GM12864 (cell line): ENCODE results near the gene EIF4G2.
A peak's percentile ranks its signal among the peaks of the same experiment; 100 is the strongest.

Source experiments
- DNase-seq: peaks from one replicate; pipeline ENCODE4 v3.0.0-alpha.2; 2011; ENCODE audit warnings: low read depth
- H3K4me3 ChIP-seq: 2 replicates; pipeline ENCODE4 v1.5.1; 2011; ENCODE audit warnings: mild to moderate bottlenecking, low read depth, low read length, control low read depth
- CTCF ChIP-seq: IDR thresholded peaks from 2 replicates; pipeline ENCODE4 v1.5.1; 2011; ENCODE audit warnings: low read depth, mild to moderate bottlenecking, moderate library complexity, low read length, control low read depth, inconsistent platforms; ENCODE audit errors: missing control alignments

Gene EIF4G2

DNA sequence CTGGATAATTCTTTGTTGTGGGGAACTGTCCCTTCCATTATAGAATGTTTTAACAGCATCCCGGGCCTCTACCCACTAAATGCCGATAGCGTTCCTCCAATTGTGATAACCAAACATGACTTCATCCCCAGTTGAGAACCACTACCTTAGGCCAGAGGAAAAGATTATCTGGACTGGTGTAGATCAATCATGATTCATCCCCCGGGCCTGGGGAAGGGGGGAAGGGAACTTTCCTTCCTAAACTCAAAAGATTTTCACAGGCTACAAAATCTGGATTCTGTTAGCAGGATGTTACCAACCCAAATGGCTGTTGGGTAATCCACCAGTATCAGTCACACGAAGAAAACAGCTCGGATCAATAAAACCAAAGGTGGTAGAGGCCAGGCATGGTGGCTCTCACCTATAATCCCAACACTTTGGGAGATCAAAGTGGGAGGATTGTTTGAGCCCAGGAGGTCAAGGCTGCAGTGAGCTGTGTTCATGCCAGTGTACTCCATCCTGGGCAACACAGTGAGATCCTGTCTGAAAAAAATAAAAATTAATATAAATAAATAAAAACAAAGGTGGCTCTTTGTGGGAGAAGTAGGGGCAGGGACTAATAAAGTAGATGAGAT is 47.5 kb downstream of the EIF4G2 start:
- no peak for DNase-seq
- TF ChIP-seq CTCF: no peak
- H3K4me3 ChIP-seq: no peak overlapping the region

- DNase-seq: no peak
- TF ChIP-seq CTCF: peak; percentile 16
Observed at GRCh38 chr11:10758957-10759356, 49.8 kb downstream of the EIF4G2 start.

DNA sequence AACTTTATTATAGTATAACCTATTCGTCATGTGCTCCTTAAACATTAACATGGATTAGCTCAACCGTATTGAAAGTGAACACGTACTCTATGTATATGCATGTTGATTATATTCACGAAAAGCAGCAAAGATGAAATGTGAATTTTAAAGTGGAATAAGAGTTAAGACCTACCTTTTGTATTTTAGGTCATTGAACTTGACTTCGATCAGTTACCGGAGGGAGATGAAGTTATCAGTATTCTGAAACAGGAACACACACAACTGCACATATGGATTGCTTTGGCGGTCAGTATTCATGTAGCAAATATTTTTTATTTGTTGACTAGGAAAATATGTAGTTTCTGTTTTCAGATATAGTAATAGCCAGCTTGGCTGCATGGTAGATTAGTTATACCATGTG is 56.2 kb downstream of the EIF4G2 start:
- TF ChIP-seq CTCF: no peak
- H3K4me3 ChIP-seq: peak overlapping the region; percentile 68; the same call in 1 of the 2 replicates
- no peak for DNase-seq

More at GRCh38 chr11:10758957-10759356, 49.8 kb downstream of the EIF4G2 start:
- no peak overlapping the region for H3K4me3 ChIP-seq

GRCh38 chr11:10752061-10752460 is 56.7 kb downstream of the EIF4G2 start:
- no peak for TF ChIP-seq CTCF
- no peak for DNase-seq
- H3K4me3 ChIP-seq: peak overlapping the region; percentile 68

DNA sequence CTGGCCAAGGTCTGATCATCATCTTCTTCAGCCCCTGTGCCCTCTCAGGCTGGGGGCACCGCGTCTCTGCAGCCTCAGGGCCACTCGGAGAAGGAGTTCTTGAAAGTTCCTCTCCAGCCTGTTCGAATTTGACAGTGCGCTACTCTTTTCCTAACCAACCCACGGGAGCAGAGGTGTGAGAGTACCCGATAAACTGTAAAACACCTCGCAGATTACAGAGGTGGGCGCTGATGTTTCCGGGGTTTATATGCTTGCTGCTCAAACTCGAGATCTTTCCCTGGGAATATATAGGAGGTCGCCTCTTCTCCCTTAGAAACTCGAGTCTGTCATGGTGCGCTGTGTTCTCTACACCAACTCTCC is 57.2 kb downstream of the EIF4G2 start:
- peak overlapping the region; percentile 68 for H3K4me3 ChIP-seq
- DNase-seq: no peak
- TF ChIP-seq CTCF: no peak

DNA sequence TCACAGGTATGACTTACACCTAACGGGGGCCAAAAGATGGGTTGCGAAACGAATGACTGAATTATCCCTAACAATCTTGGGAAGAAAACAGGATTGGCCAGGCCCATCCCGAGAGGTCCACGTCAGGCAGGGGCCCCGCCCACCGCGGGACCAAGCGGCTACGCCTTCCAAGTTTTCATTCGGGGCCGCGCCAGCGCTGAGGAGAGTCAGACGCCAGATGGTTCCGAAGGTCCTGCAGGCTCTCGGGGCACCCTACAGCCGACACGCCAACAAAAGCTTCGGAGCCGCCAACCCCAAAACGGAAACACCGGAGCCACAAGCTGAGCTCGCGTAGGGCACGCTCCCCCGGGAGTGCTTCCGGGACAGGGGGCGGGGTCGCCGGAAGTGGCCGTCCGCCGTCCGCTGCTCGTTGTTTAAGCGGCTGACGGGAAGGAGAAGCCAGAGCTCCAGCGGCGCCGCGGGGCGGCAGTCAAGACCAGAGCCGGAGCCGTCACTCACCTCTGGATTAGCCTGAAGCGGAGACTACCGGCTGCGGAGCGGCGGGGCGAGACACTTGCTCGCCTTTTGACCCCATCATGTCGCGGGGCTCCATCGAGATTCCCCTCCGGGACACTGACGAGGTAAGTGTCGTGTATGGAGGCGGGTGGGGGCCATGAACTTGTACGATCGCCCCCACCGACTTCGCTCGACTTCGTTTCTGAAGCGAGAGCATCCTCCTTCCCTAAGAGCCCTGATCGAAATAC is 57.7 kb downstream of the EIF4G2 start, which contains the start of gene CTR9:
TSS of gene CTR9 (plus strand) at position 409 of the 743 bp plus-strand sequence. CDS start at position 576, 167 bp downstream.
- H3K4me3 ChIP-seq: peak within 1 kb of the TSS; percentile 68
- peak; percentile 32 for TF ChIP-seq CTCF
- peak; percentile 74 for DNase-seq

DNA sequence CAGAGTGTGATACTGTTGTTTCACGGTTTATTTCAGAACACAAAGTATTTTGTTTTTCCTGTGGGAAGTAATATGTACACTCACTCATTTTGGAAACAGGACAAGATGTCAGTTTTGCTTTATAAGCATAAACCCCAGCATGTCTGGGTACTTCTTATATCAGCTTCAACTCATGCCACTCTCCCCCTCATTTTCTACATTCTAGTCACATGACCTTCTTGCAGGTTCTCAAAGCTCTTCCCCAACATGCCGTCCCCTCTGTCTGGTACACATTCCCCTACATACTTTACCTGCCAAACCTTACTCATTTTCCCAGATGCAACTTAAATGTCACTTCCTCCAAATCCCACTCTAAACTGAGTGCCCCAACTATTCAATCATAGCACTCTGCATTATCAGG is 59.2 kb downstream of the EIF4G2 start:
- TF ChIP-seq CTCF: no peak
- H3K4me3 ChIP-seq: no peak overlapping the region
- DNase-seq: no peak
